Measurements from ENCODE around the gene B4GALT4.

- TF ChIP-seq REST (IDR thresholded peaks at IDR 0.05) (no peak), USF2 (IDR thresholded peaks at IDR 0.05) (no peak), CTCF (IDR thresholded peaks at IDR 0.05) (no peak), POLR2A (IDR thresholded peaks at IDR 0.05; ENCODE audit: low read length) (peak; percentile 14; the same call in 1 of the 2 replicates), MAX (IDR thresholded peaks at IDR 0.05) (no peak; the same call in 1 of the 2 replicates), SMC3 (IDR thresholded peaks at IDR 0.05) (no peak), MYC (IDR thresholded peaks at IDR 0.05; ENCODE audit: borderline replicate concordance, low read length) (no peak), BCL3 (IDR thresholded peaks at IDR 0.05) (no peak)
Observed at GRCh38 chr3:119205685-119206084, 35.0 kb downstream of the B4GALT4 start.

Data from A549 (cell line).